ENCODE results near the gene VIPAS39.

DNA sequence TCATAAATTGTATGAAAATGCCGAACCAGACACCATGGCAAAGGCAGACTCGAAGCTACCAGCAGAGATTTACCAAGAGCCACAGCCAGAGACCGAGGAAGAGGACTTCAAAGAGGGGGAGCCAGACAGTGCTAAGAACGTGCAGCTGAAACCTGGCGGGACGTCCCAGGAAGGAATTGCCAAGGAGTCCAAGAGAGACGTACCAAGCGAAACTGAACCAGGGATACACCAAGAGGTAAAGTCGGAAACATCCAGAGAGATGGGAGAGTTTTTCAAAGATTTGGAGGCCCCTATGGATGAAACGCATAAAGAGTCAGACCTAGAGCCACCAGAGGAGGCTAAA is 79.9 kb downstream of the VIPAS39 start:
- TF ChIP-seq POLR2A (IDR thresholded peaks at IDR 0.05) (no peak), CTCF (IDR thresholded peaks at IDR 0.05) (no peak)

All from thyroid gland (tissue), 4 donors.